ENCODE results near the gene UNC93A. TPM values are rescaled to one million over a fixed set of nuclear protein-coding genes. Genes with fewer than 3 reads are reported as not detected.

The UNC93A gene
- total and polyA plus RNA-seq, 2 donors (not counting 1 experiment from before 2014, with no cell fraction given), result not detected

GRCh38 chr6:167252271-167252670 is 38.8 kb upstream of the UNC93A start:
- no peak overlapping the region for H2AFZ ChIP-seq (ENCODE audit: insufficient read depth, low read depth, low read length, poor library complexity, severe bottlenecking)
- H3K4me2 ChIP-seq (replicated peaks; ENCODE audit: low read depth, low read length, poor library complexity, severe bottlenecking), result no peak overlapping the region
- Mint-ChIP-seq H3K27me3 (peaks cover 32% of the 10 kb centered on the region), H3K27ac (no peak overlapping the region), H3K4me1 (no peaks in the 10 kb centered on the region), H3K9me3 (ENCODE audit: insufficient read depth) (no peaks in the 10 kb centered on the region), H3K4me3 (no peak overlapping the region)
- ATAC-seq (ENCODE audit: low read depth) (no peak), DNase-seq (no peak)
- 100% methylated on average over 1 of the region's 1 CpG for WGBS (ENCODE audit: insufficient coverage)
- H3K9me3 ChIP-seq (ENCODE audit: control extremely low read depth in 1 of 3, control insufficient read depth in 2 of 3, insufficient read depth in 1 of 3, low read length in 2 of 3), result peaks cover 0 to 6% (median 4%) of the 10 kb centered on the region in 3 donors
- TF ChIP-seq EZH2 (IDR thresholded peaks at IDR 0.05; ENCODE audit: borderline replicate concordance, insufficient read depth, low read depth, low read length, poor library complexity, severe bottlenecking) (no peak), CTCF (IDR thresholded peaks at IDR 0.05) (no peak)
- H3K4me3 ChIP-seq (ENCODE audit: control extremely low read depth in 1 of 5, extremely low read depth in 1 of 5, insufficient read depth in 1 of 5, low read depth in 2 of 5, low read length in 4 of 5), result no peak overlapping the region
- no peaks in the 10 kb centered on the region for H4K20me1 ChIP-seq (ENCODE audit: control insufficient read depth, insufficient read depth, low read length, poor library complexity, severe bottlenecking)
- no peaks in the 10 kb centered on the region for H3K4me1 ChIP-seq (ENCODE audit: control insufficient read depth in 2 of 2, insufficient read depth in 2 of 2, low read length in 2 of 2)
- intact Hi-C loops (cut with micrococcal nuclease), result no loop called here
- H3K36me3 ChIP-seq (replicated peaks in 1 of 2; ENCODE audit: control extremely low read depth in 1 of 2, control insufficient read depth in 1 of 2, extremely low read depth in 1 of 2, insufficient read depth in 2 of 2, low read length in 1 of 2), result no peaks in the 10 kb centered on the region
- no peak overlapping the region for H3K27ac ChIP-seq (ENCODE audit: low read length in 2 of 2)
- H3K27me3 ChIP-seq (replicated peaks in 1 of 4; ENCODE audit: control extremely low read depth in 1 of 4, control insufficient read depth in 3 of 4, insufficient read depth in 4 of 4, low read length in 3 of 4), result peaks cover 0 to 16% (median 3%) of the 10 kb centered on the region in 4 experiments
- ChIA-PET POLR2A (no interaction called here), CTCF (no interaction called here)
- H3K9ac ChIP-seq (ENCODE audit: low read length), result no peak overlapping the region
- H3K79me2 ChIP-seq (ENCODE audit: control insufficient read depth, insufficient read depth, low read length), result no peaks in the 10 kb centered on the region

GRCh38 chr6:167255918-167256553 is 35.1 kb upstream of the UNC93A start:
- H3K9me3 ChIP-seq (ENCODE audit: control extremely low read depth in 1 of 3, control insufficient read depth in 2 of 3, insufficient read depth in 1 of 3, low read length in 2 of 3), result peaks cover 0 to 6% (median 4%) of the 10 kb centered on the region in 3 donors
- H3K27me3 ChIP-seq (replicated peaks in 1 of 4; ENCODE audit: control extremely low read depth in 1 of 4, control insufficient read depth in 3 of 4, insufficient read depth in 4 of 4, low read length in 3 of 4), result peaks cover 0 to 22% (median 5%) of the 10 kb centered on the region in 4 experiments
- ChIA-PET CTCF (no interaction called here), POLR2A (no interaction called here)
- H2AFZ ChIP-seq (ENCODE audit: insufficient read depth, low read depth, low read length, poor library complexity, severe bottlenecking), result no peak overlapping the region
- no peak overlapping the region for H3K9ac ChIP-seq (ENCODE audit: low read length)
- DNase-seq, result no peak
- Mint-ChIP-seq H3K4me1 (no peaks in the 10 kb centered on the region), H3K27ac (no peak overlapping the region), H3K4me3 (no peak overlapping the region), H3K9me3 (ENCODE audit: insufficient read depth) (no peaks in the 10 kb centered on the region), H3K27me3 (peaks cover 41% of the 10 kb centered on the region)
- TF ChIP-seq CTCF (IDR thresholded peaks at IDR 0.05), result no peak
- TF ChIP-seq EZH2 (IDR thresholded peaks at IDR 0.05; ENCODE audit: borderline replicate concordance, insufficient read depth, low read depth, low read length, poor library complexity, severe bottlenecking), result no peak
- H3K4me2 ChIP-seq (replicated peaks; ENCODE audit: low read depth, low read length, poor library complexity, severe bottlenecking), result no peak overlapping the region
- H4K20me1 ChIP-seq (ENCODE audit: control insufficient read depth, insufficient read depth, low read length, poor library complexity, severe bottlenecking), result no peaks in the 10 kb centered on the region
- intact Hi-C loops (cut with micrococcal nuclease), result no loop called here
- no peak overlapping the region for H3K4me3 ChIP-seq (ENCODE audit: control extremely low read depth in 1 of 5, extremely low read depth in 1 of 5, insufficient read depth in 1 of 5, low read depth in 2 of 5, low read length in 4 of 5)
- H3K36me3 ChIP-seq (replicated peaks in 1 of 2; ENCODE audit: control extremely low read depth in 1 of 2, control insufficient read depth in 1 of 2, extremely low read depth in 1 of 2, insufficient read depth in 2 of 2, low read length in 1 of 2), result no peaks in the 10 kb centered on the region
- WGBS (ENCODE audit: insufficient coverage), result 95% methylated on average over 6 of the region's 11 CpGs
- H3K27ac ChIP-seq (ENCODE audit: low read length in 2 of 2), result no peak overlapping the region
- no peaks in the 10 kb centered on the region for H3K4me1 ChIP-seq (ENCODE audit: control insufficient read depth in 2 of 2, insufficient read depth in 2 of 2, low read length in 2 of 2)
- no peak for ATAC-seq (ENCODE audit: low read depth)
- H3K79me2 ChIP-seq (ENCODE audit: control insufficient read depth, insufficient read depth, low read length), result no peaks in the 10 kb centered on the region

All from B cell (primary cell).